ENCODE results near the gene COL28A1.

The COL28A1 gene

DNA sequence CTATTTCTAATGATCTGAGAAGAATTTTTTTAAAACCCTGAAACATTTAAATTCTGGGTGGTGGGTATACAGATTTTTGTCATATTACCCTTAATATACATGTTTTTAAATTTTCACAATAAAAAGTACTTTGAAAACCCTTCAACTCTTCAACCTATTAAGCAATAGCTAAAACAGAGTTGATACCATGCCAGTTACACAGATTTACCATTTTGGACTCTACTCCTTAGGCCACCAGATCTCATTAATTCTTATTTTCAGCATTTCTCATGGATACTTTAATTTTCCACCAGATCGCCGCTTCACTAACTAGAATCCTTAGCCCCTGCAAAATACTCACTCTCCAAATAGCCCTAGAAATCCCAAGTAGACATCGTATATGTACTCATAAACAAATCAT lies 12.7 kb upstream of the COL28A1 start:
- H3K79me2 ChIP-seq (ENCODE audit: insufficient read depth, low read length): no peaks in the 10 kb centered on the region
- H3K4me3 ChIP-seq (ENCODE audit: low read depth in 1 of 2, low read length in 2 of 2): no peak overlapping the region
- no peaks in the 10 kb centered on the region for H3K9me3 ChIP-seq (ENCODE audit: insufficient read depth, low read length, severe bottlenecking)
- H3K4me2 ChIP-seq (ENCODE audit: insufficient read depth, low read length): no peak overlapping the region
- no peaks in the 10 kb centered on the region for H4K20me1 ChIP-seq (ENCODE audit: insufficient read depth, low read length)
- no peaks in the 10 kb centered on the region for H3K4me1 ChIP-seq (ENCODE audit: insufficient read depth, low read length)
- TF ChIP-seq, protein P1, sequence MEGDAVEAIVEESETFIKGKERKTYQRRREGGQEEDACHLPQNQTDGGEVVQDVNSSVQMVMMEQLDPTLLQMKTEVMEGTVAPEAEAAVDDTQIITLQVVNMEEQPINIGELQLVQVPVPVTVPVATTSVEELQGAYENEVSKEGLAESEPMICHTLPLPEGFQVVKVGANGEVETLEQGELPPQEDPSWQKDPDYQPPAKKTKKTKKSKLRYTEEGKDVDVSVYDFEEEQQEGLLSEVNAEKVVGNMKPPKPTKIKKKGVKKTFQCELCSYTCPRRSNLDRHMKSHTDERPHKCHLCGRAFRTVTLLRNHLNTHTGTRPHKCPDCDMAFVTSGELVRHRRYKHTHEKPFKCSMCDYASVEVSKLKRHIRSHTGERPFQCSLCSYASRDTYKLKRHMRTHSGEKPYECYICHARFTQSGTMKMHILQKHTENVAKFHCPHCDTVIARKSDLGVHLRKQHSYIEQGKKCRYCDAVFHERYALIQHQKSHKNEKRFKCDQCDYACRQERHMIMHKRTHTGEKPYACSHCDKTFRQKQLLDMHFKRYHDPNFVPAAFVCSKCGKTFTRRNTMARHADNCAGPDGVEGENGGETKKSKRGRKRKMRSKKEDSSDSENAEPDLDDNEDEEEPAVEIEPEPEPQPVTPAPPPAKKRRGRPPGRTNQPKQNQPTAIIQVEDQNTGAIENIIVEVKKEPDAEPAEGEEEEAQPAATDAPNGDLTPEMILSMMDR (IDR thresholded peaks at IDR 0.05; ENCODE audit: borderline replicate concordance, extremely low read depth, low read length, poor library complexity, severe bottlenecking): no peak
- no peak for TF ChIP-seq EZH2 (IDR thresholded peaks at IDR 0.05; ENCODE audit: borderline replicate concordance, low read depth, low read length, severe bottlenecking)
- H2AFZ ChIP-seq (ENCODE audit: low read depth, low read length): no peak overlapping the region
- H3K27me3 ChIP-seq (ENCODE audit: insufficient read depth, low read length, poor library complexity): no peaks in the 10 kb centered on the region
- ATAC-seq (ENCODE audit: insufficient read depth, low read depth): no peak
- DNase-seq: no peak
- H3K27ac ChIP-seq (ENCODE audit: low read length): no peak overlapping the region
- no peak overlapping the region for H3K9ac ChIP-seq (ENCODE audit: low read depth, low read length)
- no peaks in the 10 kb centered on the region for H3K36me3 ChIP-seq (ENCODE audit: insufficient read depth, low read length)

DNA sequence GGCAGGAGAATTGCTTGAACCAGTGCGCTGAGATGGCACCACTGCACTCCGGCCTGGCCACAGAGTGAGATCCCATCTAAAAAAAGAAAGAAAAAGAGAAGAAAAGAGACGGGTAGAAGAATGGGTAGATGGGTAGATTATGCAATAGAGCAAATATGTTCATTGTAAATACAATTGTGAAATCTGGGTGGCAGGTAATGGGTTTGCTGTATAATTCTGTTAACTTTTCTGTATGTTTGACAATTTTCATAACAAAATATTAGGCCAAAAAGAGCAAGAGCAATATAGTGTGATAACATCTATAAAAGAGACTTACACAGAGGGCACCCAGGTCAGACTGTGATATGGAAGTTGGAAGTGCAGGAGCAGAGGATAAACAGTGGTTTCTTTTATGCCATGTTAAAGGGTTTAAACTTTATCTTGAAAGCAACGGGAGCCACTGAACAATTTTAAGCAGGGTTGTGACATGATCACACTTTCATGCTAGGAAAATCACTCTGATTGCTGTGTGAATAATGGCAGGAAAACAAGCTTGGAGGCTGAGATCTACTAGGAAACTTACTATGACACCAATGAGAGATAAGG lies 6.7 kb upstream of the COL28A1 start:
- no peaks in the 10 kb centered on the region for H3K36me3 ChIP-seq (ENCODE audit: insufficient read depth, low read length)
- no peak for ATAC-seq (ENCODE audit: insufficient read depth, low read depth)

DNA sequence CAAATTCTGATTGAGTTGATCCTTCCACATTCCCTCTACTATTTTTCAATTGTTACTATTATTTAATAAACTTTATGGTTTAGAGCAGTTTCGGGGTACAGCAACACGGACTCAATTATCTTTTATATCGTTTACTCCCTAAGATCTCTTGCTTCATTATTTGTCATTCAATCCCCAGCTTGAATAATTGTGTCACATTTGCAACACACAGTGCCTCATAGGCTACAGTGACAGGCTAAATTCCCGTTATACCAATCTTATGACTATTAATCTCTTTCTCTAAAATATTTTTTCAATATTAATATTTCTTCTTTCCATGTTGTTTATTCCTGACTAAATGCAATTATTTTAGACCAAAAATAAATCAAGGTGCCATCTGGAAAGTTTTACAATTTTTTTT lies 4.0 kb upstream of the COL28A1 start:
- no peak for ATAC-seq (ENCODE audit: insufficient read depth, low read depth)

More for the DNA sequence above, 6.7 kb upstream of the COL28A1 start:
- H3K9ac ChIP-seq (ENCODE audit: low read depth, low read length): no peak overlapping the region
- no peak for DNase-seq
- H3K4me2 ChIP-seq (ENCODE audit: insufficient read depth, low read length): no peak overlapping the region
- H3K79me2 ChIP-seq (ENCODE audit: insufficient read depth, low read length): no peaks in the 10 kb centered on the region
- no peaks in the 10 kb centered on the region for H3K9me3 ChIP-seq (ENCODE audit: insufficient read depth, low read length, severe bottlenecking)
- no peak overlapping the region for H3K27ac ChIP-seq (ENCODE audit: low read length)
- H2AFZ ChIP-seq (ENCODE audit: low read depth, low read length): no peak overlapping the region
- no peaks in the 10 kb centered on the region for H3K4me1 ChIP-seq (ENCODE audit: insufficient read depth, low read length)
- H4K20me1 ChIP-seq (ENCODE audit: insufficient read depth, low read length): no peaks in the 10 kb centered on the region
- peaks cover 12% of the 10 kb centered on the region for H3K27me3 ChIP-seq (ENCODE audit: insufficient read depth, low read length, poor library complexity)
- H3K4me3 ChIP-seq (ENCODE audit: low read depth in 1 of 2, low read length in 2 of 2): no peak overlapping the region
- TF ChIP-seq, protein P1 (IDR thresholded peaks at IDR 0.05; ENCODE audit: borderline replicate concordance, extremely low read depth, low read length, poor library complexity, severe bottlenecking): no peak
- TF ChIP-seq EZH2 (IDR thresholded peaks at IDR 0.05; ENCODE audit: borderline replicate concordance, low read depth, low read length, severe bottlenecking): no peak

More for the DNA sequence above, 4.0 kb upstream of the COL28A1 start:
- Histone ChIP-seq H3K4me3 (ENCODE audit: low read depth in 1 of 2, low read length in 2 of 2) (no peak overlapping the region), H3K36me3 (ENCODE audit: insufficient read depth, low read length) (no peaks in the 10 kb centered on the region), H3K9me3 (ENCODE audit: insufficient read depth, low read length, severe bottlenecking) (no peaks in the 10 kb centered on the region), H3K27me3 (ENCODE audit: insufficient read depth, low read length, poor library complexity) (peaks cover 16% of the 10 kb centered on the region), H3K27ac (ENCODE audit: low read length) (no peak overlapping the region), H3K79me2 (ENCODE audit: insufficient read depth, low read length) (no peaks in the 10 kb centered on the region), H3K4me2 (ENCODE audit: insufficient read depth, low read length) (no peak overlapping the region), H3K9ac (ENCODE audit: low read depth, low read length) (no peak overlapping the region), H2AFZ (ENCODE audit: low read depth, low read length) (no peak overlapping the region), H3K4me1 (ENCODE audit: insufficient read depth, low read length) (no peaks in the 10 kb centered on the region), H4K20me1 (ENCODE audit: insufficient read depth, low read length) (no peaks in the 10 kb centered on the region)
- TF ChIP-seq, protein P1 (IDR thresholded peaks at IDR 0.05; ENCODE audit: borderline replicate concordance, extremely low read depth, low read length, poor library complexity, severe bottlenecking): no peak
- TF ChIP-seq EZH2 (IDR thresholded peaks at IDR 0.05; ENCODE audit: borderline replicate concordance, low read depth, low read length, severe bottlenecking): no peak
- DNase-seq: no peak
